Mucosa of stomach (tissue), 1 donor: Measurements from ENCODE around the gene SF3B5.
A peak's percentile ranks its signal among the peaks of the same experiment; 100 is the strongest.
"Not testable (repeated sequence)": the region's sequence is repeated elsewhere in the genome, so short reads cannot be mapped to it uniquely, and the experiment has no call there.

ENCODE experiments used
- H3K27me3 ChIP-seq: one replicate; pipeline ENCODE4 v1.7.0; 2013; ENCODE audit warnings: mild to moderate bottlenecking, low read length; ENCODE audit not compliant: control insufficient read depth, insufficient read depth
- H3K36me3 ChIP-seq: one replicate; pipeline ENCODE4 v1.7.0; 2013; ENCODE audit warnings: low read length; ENCODE audit not compliant: control insufficient read depth, insufficient read depth
- H3K4me1 ChIP-seq: one replicate; pipeline ENCODE4 v1.7.0; 2013; ENCODE audit warnings: mild to moderate bottlenecking, low read length; ENCODE audit not compliant: control insufficient read depth, insufficient read depth
- H3K4me3 ChIP-seq: one replicate; pipeline ENCODE4 v1.7.0; 2013; ENCODE audit warnings: low read length
- H3K9ac ChIP-seq: one replicate; pipeline ENCODE4 v1.7.0; 2013; ENCODE audit warnings: mild to moderate bottlenecking, low read length, moderate library complexity
- H3K9me3 ChIP-seq: one replicate; pipeline ENCODE4 v1.7.0; 2013; ENCODE audit warnings: mild to moderate bottlenecking, low read length, moderate library complexity; ENCODE audit not compliant: control insufficient read depth
- donor health status: Pancreatic carcinoma.

The SF3B5 gene

DNA sequence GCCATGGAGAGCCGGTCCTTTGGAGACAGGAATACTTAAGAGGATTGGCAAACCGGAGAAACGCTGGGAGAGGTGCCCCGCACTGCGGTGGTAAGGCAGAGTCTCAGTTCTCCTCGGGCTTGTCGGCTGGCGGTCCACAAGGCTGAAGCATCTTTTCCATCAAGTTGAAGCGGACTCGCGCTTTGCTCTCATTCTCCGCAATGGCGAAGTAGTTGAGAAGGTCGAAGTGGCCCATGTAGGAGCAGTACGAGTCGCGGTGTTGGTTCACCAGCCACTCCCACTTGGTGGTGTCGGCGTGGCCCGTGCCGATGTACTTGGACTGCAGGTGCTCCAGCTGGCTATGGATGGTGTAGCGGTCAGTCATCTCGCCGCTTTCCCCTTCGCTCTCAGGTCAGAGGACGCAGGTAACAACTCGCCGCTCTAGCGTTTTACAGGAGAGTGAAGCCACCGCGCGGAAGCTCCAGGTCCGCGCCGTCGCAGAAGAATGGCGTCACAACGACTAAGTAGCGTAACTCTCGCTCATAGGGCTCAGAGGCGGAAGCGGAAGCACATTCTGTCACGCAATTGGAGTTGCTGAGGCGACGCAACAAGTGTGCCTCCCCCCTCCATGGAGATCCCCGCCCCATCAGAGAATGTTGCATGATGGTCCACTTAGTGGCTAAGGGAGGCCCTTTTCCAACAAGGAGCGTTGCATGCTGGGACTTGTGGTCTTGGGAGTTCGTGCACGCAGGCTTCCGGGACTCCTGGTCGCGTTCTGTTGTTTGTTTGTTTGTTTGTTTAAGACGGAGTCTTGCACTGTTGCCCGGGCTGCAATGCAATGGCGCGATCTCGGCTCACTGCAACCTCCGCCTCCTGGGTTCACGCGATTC, at the start of gene SF3B5:
Gene SF3B5 (minus strand): TSS at position 440 of the 869 bp plus-strand sequence. CDS start 76 bp downstream, at position 364.
- no peaks in the 10 kb centered on the region for H3K36me3 ChIP-seq
- no peaks in the 10 kb centered on the region for H3K9me3 ChIP-seq
- peaks cover 9% of the 10 kb centered on the region for H3K4me1 ChIP-seq
- peak within 1 kb of the TSS; percentile 82 for H3K4me3 ChIP-seq
- H3K9ac ChIP-seq, result peak within 1 kb of the TSS; percentile 90
- no peaks in the 10 kb centered on the region for H3K27me3 ChIP-seq

DNA sequence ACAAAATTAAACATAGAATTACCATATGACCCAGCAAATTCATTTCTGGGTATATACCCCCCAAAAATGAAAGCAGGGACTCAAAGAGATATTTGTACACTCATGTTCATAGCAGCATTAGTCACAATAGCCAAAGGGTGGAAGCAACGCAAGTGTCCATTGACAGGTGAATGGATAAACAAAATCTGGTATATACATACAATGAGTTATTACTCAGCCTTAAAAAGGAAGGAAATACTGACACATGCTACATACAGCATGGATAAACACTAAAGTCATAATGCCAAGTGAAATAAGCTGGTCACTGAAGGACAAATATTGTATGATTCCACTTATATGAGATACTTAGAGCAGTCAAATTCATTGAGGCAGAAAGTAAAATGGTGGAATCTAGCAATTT, 49.6 kb upstream of the SF3B5 start:
- peaks cover 13% of the 10 kb centered on the region for H3K27me3 ChIP-seq
- H3K9me3 ChIP-seq, result peaks cover 4% of the 10 kb centered on the region
- no peak overlapping the region for H3K4me3 ChIP-seq
- no peaks in the 10 kb centered on the region for H3K4me1 ChIP-seq
- H3K9ac ChIP-seq, result no peak overlapping the region
- no peaks in the 10 kb centered on the region for H3K36me3 ChIP-seq

GRCh38 chr6:144143878-144144277, 48.5 kb upstream of the SF3B5 start:
- H3K4me1 ChIP-seq, result no peaks in the 10 kb centered on the region

DNA sequence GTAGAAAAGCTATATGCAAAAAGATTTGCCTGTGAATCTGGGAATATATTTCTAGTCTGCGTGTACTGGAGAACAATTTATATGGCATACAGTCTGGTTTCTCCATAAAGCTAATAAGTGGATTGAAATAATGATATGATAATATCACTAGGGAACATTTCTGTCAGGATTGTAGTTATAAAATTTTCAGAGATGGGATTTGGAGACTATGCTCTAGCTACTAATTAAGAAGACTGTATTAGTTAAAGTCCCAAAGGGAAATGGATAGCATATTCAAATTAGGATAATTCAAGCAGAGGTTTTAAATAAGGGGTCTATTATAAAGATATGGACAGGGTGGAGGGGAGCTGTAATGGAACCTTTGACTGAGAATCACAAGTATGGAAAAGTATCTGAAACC, 47.7 kb upstream of the SF3B5 start:
- Histone ChIP-seq H3K9me3 (no peaks in the 10 kb centered on the region), H3K4me3 (no peak overlapping the region), H3K36me3 (no peaks in the 10 kb centered on the region), H3K27me3 (no peaks in the 10 kb centered on the region), H3K4me1 (no peaks in the 10 kb centered on the region), H3K9ac (no peak overlapping the region)

More at GRCh38 chr6:144143878-144144277, 48.5 kb upstream of the SF3B5 start:
- Histone ChIP-seq H3K4me3 (no peak overlapping the region), H3K36me3 (no peaks in the 10 kb centered on the region), H3K27me3 (peaks cover 2% of the 10 kb centered on the region), H3K9me3 (no peaks in the 10 kb centered on the region), H3K9ac (no peak overlapping the region)

- no peak overlapping the region for H3K9ac ChIP-seq
- no peak overlapping the region for H3K4me3 ChIP-seq
- no peaks in the 10 kb centered on the region for H3K4me1 ChIP-seq
- H3K36me3 ChIP-seq, result no peaks in the 10 kb centered on the region
- H3K27me3 ChIP-seq, result no peaks in the 10 kb centered on the region
- no peaks in the 10 kb centered on the region for H3K9me3 ChIP-seq
These were observed 46.1 kb upstream of the SF3B5 start for GRCh38 chr6:144141470-144141869.

GRCh38 chr6:144140867-144141266, 45.5 kb upstream of the SF3B5 start:
- no peaks in the 10 kb centered on the region for H3K4me1 ChIP-seq
- H3K27me3 ChIP-seq, result no peaks in the 10 kb centered on the region
- H3K36me3 ChIP-seq, result no peaks in the 10 kb centered on the region
- no peak overlapping the region for H3K4me3 ChIP-seq
- H3K9me3 ChIP-seq, result no peaks in the 10 kb centered on the region
- H3K9ac ChIP-seq, result no peak overlapping the region

DNA sequence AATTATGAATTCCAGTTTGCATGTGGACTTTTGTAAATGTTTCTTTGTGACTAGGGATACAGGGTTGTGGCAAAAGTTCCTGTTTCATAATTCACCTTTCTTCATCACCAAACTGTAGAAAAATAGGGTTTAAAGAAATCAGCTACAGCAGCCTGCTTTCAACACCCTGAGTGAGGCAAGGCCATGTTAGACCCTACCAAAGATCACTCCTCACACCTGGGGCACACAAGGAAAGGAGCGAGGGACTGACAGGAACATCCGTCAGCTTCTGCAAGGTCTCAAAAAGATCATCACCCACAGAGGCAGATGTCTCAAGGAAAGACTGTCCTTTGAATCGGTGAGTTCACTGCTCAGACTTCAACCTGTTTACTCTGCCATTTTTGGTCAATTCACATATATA, 44.4 kb upstream of the SF3B5 start:
- no peak overlapping the region for H3K9ac ChIP-seq
- no peak overlapping the region for H3K4me3 ChIP-seq
- H3K9me3 ChIP-seq, result no peaks in the 10 kb centered on the region
- no peaks in the 10 kb centered on the region for H3K36me3 ChIP-seq
- H3K27me3 ChIP-seq, result no peaks in the 10 kb centered on the region
- no peaks in the 10 kb centered on the region for H3K4me1 ChIP-seq

- no peak overlapping the region for H3K4me3 ChIP-seq
- H3K36me3 ChIP-seq, result no peaks in the 10 kb centered on the region
- no peak overlapping the region for H3K9ac ChIP-seq
- H3K9me3 ChIP-seq, result no peaks in the 10 kb centered on the region
- no peaks in the 10 kb centered on the region for H3K4me1 ChIP-seq
- peaks cover 3% of the 10 kb centered on the region for H3K27me3 ChIP-seq
These were observed 43.2 kb upstream of the SF3B5 start for GRCh38 chr6:144138542-144138941.

GRCh38 chr6:144134737-144135136, 39.4 kb upstream of the SF3B5 start:
- H3K9me3 ChIP-seq, result no peaks in the 10 kb centered on the region
- H3K27me3 ChIP-seq, result peaks cover 3% of the 10 kb centered on the region
- H3K4me1 ChIP-seq, result no peaks in the 10 kb centered on the region
- no peaks in the 10 kb centered on the region for H3K36me3 ChIP-seq
- H3K9ac ChIP-seq, result no peak overlapping the region
- H3K4me3 ChIP-seq, result no peak overlapping the region

- Histone ChIP-seq H3K27me3 (peaks cover 3% of the 10 kb centered on the region), H3K4me3 (no peak overlapping the region), H3K4me1 (no peaks in the 10 kb centered on the region)
These were observed 38.8 kb upstream of the SF3B5 start for GRCh38 chr6:144134176-144134575.

GRCh38 chr6:144133225-144133821, 38.0 kb upstream of the SF3B5 start:
- Histone ChIP-seq H3K9ac (no peak overlapping the region), H3K27me3 (peaks cover 3% of the 10 kb centered on the region), H3K4me1 (no peaks in the 10 kb centered on the region), H3K4me3 (no peak overlapping the region), H3K36me3 (no peaks in the 10 kb centered on the region), H3K9me3 (no peaks in the 10 kb centered on the region)

More at GRCh38 chr6:144134176-144134575, 38.8 kb upstream of the SF3B5 start:
- Histone ChIP-seq H3K36me3 (no peaks in the 10 kb centered on the region), H3K9ac (no peak overlapping the region), H3K9me3 (no peaks in the 10 kb centered on the region)

DNA sequence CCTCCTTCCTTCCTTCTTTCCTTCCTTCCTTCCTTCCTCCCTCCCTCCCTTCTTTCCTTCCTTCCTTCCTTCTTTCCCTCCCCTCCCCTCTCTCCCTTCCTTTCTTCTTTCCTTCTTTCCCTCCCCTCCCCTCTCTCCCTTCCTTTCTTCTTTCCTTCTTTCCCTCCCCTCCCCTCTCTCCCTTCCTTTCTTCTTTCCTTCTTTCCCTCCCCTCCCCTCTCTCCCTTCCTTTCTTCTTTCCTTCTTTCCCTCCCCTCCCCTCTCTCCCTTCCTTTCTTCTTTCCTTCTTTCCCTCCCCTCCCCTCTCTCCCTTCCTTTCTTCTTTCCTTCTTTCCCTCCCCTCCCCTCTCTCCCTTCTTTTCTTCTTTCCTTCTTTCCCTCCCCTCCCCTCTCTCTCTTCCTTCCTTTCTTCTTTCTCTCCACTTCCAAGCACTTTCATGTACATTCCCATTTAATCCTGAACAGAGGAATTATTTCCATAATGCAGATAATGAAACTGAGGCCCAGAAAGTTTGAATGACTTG, 36.9 kb upstream of the SF3B5 start:
- H3K9ac ChIP-seq, H3K27me3 ChIP-seq, H3K9me3 ChIP-seq, H3K4me3 ChIP-seq, H3K4me1 ChIP-seq, H3K36me3 ChIP-seq: not testable (repeated sequence)
